DOHH2 (cell line): Measurements from ENCODE around the gene LPIN1.

Experiments
- CTCF ChIP-seq: fragments of 200-600 bp; sonication (generic); IDR thresholded peaks from one replicate; pipeline ENCODE4 v1.5.1; 2014; ENCODE audit warnings: antibody characterized with exemption, mild to moderate bottlenecking, low read depth, low read length; ENCODE audit not compliant: poor library complexity, severe bottlenecking
- EZH2phosphoT487 ChIP-seq: fragments of 200-600 bp; sonication (generic); IDR thresholded peaks from 2 replicates; pipeline ENCODE4 v1.6.1; 2017; ENCODE audit warnings: borderline replicate concordance, mild to moderate bottlenecking, antibody characterized with exemption, low read length, moderate library complexity, mixed read lengths

- TF ChIP-seq CTCF, result no peak
- TF ChIP-seq EZH2phosphoT487, result no peak
These were observed 37.1 kb upstream of the LPIN1 start for GRCh38 chr2:11709293-11709692.
